AG04450 (cell line): ENCODE data around the gene TBX1. TPM values are rescaled to one million over a fixed set of nuclear protein-coding genes. Genes with fewer than 3 reads are reported as not detected.

Experiments
- CTCF ChIA-PET: fragments of 300-600, 350-600 bp; formaldehyde crosslinking; extraction: SDS; loops from one replicate; lab custom pipeline; 2022; ENCODE audit warnings: antibody characterized with exemption, inconsistent platforms; lab: Charles Lee
- POLR2A ChIA-PET: fragments of 350-600 bp; formaldehyde crosslinking; extraction: SDS; loops from one replicate; lab custom pipeline; 2021; ENCODE audit warnings: antibody characterized with exemption, inconsistent platforms; lab: Yijun Ruan, JAX
- DNase-seq: peaks from one replicate; pipeline ENCODE4 v3.0.0-alpha.2; 2011; ENCODE audit warnings: low read depth, low spot score
- H3K27ac ChIP-seq: one replicate; pipeline ENCODE4 v1.5.1; 2012; ENCODE audit warnings: low read depth, low read length, control low read depth
- H3K27me3 ChIP-seq: one replicate; pipeline ENCODE4 v1.6.0; 2012; ENCODE audit warnings: low read length; ENCODE audit not compliant: control insufficient read depth, insufficient read depth
- H3K4me3 ChIP-seq: 2 replicates; pipeline ENCODE4 v1.5.1; 2011; ENCODE audit warnings: mild to moderate bottlenecking, low read depth, low read length, control low read depth
- H3K9me3 ChIP-seq: 2 replicates; pipeline ENCODE4 v1.5.1; 2012; ENCODE audit warnings: low read length; ENCODE audit not compliant: control insufficient read depth, insufficient read depth
- CTCF ChIP-seq: IDR thresholded peaks from 2 replicates; pipeline ENCODE4 v1.5.1; 2011; ENCODE audit warnings: low read depth, low read length, control low read depth, inconsistent platforms
- polyA plus RNA-seq: library from polyadenylated mRNA; depleted of rRNA; stranded (reverse); fragments of >200 nt; gene quantifications from 2 replicates; pipeline ENCODE4 v1.2.3, GENCODE V29; 2011

TBX1 gene
- polyA plus RNA-seq, 1 experiment = not detected

DNA sequence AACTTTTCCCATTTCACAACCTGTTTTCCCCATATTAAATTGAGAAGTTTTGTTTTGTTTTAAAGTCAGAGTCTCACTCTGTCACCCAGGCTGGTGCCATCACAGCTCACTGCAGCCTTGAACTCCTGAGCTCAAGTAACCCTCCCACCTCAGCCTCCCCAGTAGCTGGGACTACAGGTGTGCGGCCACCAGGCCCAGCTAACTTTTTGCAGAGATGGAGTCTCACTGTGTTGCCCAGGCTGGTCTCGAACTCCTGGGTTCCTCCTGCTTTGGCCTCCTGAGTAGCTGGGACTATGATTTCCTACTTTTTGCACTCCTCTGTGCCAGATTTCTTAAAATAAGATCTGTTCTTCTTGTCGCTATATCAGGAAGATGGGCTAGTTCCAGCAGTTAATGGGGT lies 49.2 kb downstream of the TBX1 start:
- Histone ChIP-seq H3K4me3 (no peak overlapping the region), H3K27ac (no peak overlapping the region), H3K9me3 (no peaks in the 10 kb centered on the region; the same call in 1 of the 2 replicates), H3K27me3 (no peaks in the 10 kb centered on the region)
- POLR2A ChIA-PET = no interaction called here
- CTCF ChIA-PET = no interaction called here
- no peak for DNase-seq
- TF ChIP-seq CTCF = no peak

GRCh38 chr22:19810381-19811201 lies 50.0 kb downstream of the TBX1 start:
- H3K9me3 ChIP-seq = no peaks in the 10 kb centered on the region; the same call in 1 of the 2 replicates
- ChIA-PET POLR2A (no interaction called here), CTCF (interaction anchor here (1.0 kb wide), 1 partner anchor 81 kb away, joined by 4 read pairs; no protein-coding TSS in a partner anchor)
- DNase-seq = peak; percentile 33
- no peaks in the 10 kb centered on the region for H3K27me3 ChIP-seq
- no peak overlapping the region for H3K4me3 ChIP-seq
- 0 out of 2 replicates have a peak, but pooled peaks have one; percentile 7 for TF ChIP-seq CTCF
- peak overlapping the region; percentile 21 for H3K27ac ChIP-seq

DNA sequence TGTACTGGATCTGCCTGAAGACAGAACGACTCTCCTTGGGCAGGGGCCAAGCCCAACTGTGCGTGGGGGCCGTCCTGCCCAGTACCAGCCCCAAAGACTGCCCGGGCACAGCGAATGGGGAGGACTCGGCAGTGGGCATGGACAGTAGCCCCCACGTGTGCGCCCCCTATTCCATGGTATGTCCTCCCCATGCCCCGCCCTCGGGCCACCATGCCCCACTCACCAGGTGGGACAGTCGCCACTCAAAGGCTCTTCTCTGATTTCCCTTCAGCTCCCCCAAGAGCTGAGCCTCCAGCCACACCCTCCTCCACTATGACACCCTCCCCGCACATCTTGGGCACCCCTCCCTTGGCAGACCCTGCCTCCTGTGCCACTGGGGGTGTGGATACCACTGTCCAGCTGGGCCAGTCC lies 50.6 kb downstream of the TBX1 start:
- no peak for TF ChIP-seq CTCF
- no peaks in the 10 kb centered on the region for H3K27me3 ChIP-seq

GRCh38 chr22:19811811-19812771 lies 51.5 kb downstream of the TBX1 start:
- DNase-seq = no peak
- no peak for TF ChIP-seq CTCF
- ChIA-PET CTCF (no interaction called here), POLR2A (no interaction called here)
- Histone ChIP-seq H3K9me3 (no peaks in the 10 kb centered on the region; the same call in 1 of the 2 replicates), H3K27me3 (no peaks in the 10 kb centered on the region), H3K27ac (no peak overlapping the region), H3K4me3 (no peak overlapping the region)

More for the DNA sequence above, 50.6 kb downstream of the TBX1 start:
- H3K9me3 ChIP-seq = no peaks in the 10 kb centered on the region; the same call in 1 of the 2 replicates
- ChIA-PET CTCF (interaction anchor here (1.0 kb wide), 1 partner anchor 81 kb away, joined by 4 read pairs; no protein-coding TSS in a partner anchor), POLR2A (no interaction called here)
- H3K4me3 ChIP-seq = no peak overlapping the region
- DNase-seq = no peak
- no peak overlapping the region for H3K27ac ChIP-seq
